ENCODE data around the gene LAMA2. TPM values are rescaled to one million over a fixed set of nuclear protein-coding genes. Genes with fewer than 3 reads are reported as not detected.

Gene LAMA2
- total and polyA plus RNA-seq, 8 donors = 3.4 to 110 (median 31.6) TPM

DNA sequence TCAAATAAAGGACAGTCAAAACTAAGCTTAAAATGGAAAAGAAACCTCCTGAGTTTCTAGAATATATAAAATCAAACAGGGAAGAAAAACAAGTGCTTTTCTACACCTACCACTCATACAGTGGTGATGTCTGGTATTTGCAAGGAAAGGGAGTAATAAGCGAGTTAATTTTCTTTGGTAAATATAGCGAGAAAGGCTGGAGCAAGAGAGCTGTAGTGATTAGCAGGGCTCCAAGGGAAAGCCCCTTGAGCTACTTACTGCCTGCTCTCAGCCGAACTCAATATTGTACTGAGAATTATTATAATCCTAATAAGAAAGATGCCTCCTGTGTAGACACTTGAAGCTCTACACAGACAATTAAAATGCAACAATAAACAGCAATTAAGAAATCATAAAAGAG lies 296.3 kb downstream of the LAMA2 start:
- no peaks in the 10 kb centered on the region for H3K36me3 ChIP-seq
- no peak for TF ChIP-seq EP300 (IDR thresholded peaks at IDR 0.05)
- TF ChIP-seq, protein P1, sequence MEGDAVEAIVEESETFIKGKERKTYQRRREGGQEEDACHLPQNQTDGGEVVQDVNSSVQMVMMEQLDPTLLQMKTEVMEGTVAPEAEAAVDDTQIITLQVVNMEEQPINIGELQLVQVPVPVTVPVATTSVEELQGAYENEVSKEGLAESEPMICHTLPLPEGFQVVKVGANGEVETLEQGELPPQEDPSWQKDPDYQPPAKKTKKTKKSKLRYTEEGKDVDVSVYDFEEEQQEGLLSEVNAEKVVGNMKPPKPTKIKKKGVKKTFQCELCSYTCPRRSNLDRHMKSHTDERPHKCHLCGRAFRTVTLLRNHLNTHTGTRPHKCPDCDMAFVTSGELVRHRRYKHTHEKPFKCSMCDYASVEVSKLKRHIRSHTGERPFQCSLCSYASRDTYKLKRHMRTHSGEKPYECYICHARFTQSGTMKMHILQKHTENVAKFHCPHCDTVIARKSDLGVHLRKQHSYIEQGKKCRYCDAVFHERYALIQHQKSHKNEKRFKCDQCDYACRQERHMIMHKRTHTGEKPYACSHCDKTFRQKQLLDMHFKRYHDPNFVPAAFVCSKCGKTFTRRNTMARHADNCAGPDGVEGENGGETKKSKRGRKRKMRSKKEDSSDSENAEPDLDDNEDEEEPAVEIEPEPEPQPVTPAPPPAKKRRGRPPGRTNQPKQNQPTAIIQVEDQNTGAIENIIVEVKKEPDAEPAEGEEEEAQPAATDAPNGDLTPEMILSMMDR (IDR thresholded peaks at IDR 0.05) = no peak
- TF ChIP-seq POLR2A (IDR thresholded peaks at IDR 0.05) = no peak
- no peak for TF ChIP-seq POLR2AphosphoS5 (IDR thresholded peaks at IDR 0.05)
- intact Hi-C loops (cut with DNase I; ENCODE audit: low total_unique reads) = no loop called here
- no peak for DNase-seq
- H3K27me3 ChIP-seq = no peaks in the 10 kb centered on the region
- 71 to 87% (median 80%) methylated on average over 3 of the region's 3 CpGs for WGBS, 5 donors
- H3K4me3 ChIP-seq = no peak overlapping the region
- no peaks in the 10 kb centered on the region for H3K9me3 ChIP-seq
- H3K4me1 ChIP-seq = no peaks in the 10 kb centered on the region
- no peak overlapping the region for H3K27ac ChIP-seq

- Histone ChIP-seq H3K9me3 (no peaks in the 10 kb centered on the region), H3K4me3 (no peak overlapping the region), H3K27ac (no peak overlapping the region), H3K36me3 (no peaks in the 10 kb centered on the region), H3K4me1 (no peaks in the 10 kb centered on the region), H3K27me3 (no peaks in the 10 kb centered on the region)
- TF ChIP-seq, protein P1 (IDR thresholded peaks at IDR 0.05) = no peak
- TF ChIP-seq POLR2A (IDR thresholded peaks at IDR 0.05) (no peak), EP300 (IDR thresholded peaks at IDR 0.05) (no peak), POLR2AphosphoS5 (IDR thresholded peaks at IDR 0.05) (no peak)
- DNase-seq = no peak
- WGBS, 5 donors = 64 to 77% (median 69%) methylated on average over 2 of the region's 2 CpGs
- intact Hi-C loops (cut with DNase I; ENCODE audit: low total_unique reads) = no loop called here
These were observed 298.1 kb downstream of the LAMA2 start for GRCh38 chr6:129181001-129181400.

- Histone ChIP-seq H3K27ac (no peak overlapping the region), H3K27me3 (no peaks in the 10 kb centered on the region), H3K4me3 (no peak overlapping the region), H3K4me1 (no peaks in the 10 kb centered on the region), H3K36me3 (no peaks in the 10 kb centered on the region), H3K9me3 (no peaks in the 10 kb centered on the region)
- no peak for DNase-seq
- intact Hi-C loops (cut with DNase I; ENCODE audit: low total_unique reads) = no loop called here
- WGBS, 5 donors = 76 to 83% (median 81%) methylated on average over 1 of the region's 1 CpG
- TF ChIP-seq EP300 (IDR thresholded peaks at IDR 0.05) (no peak), POLR2A (IDR thresholded peaks at IDR 0.05) (no peak), POLR2AphosphoS5 (IDR thresholded peaks at IDR 0.05) (no peak)
- TF ChIP-seq, protein P1 (IDR thresholded peaks at IDR 0.05) = no peak
These were observed 300.3 kb downstream of the LAMA2 start for GRCh38 chr6:129183187-129183591.

- 77 to 84% (median 82%) methylated on average over 3 of the region's 3 CpGs for WGBS, 5 donors
- no peak for DNase-seq
- Histone ChIP-seq H3K4me3 (no peak overlapping the region), H3K36me3 (no peaks in the 10 kb centered on the region), H3K9me3 (no peaks in the 10 kb centered on the region), H3K4me1 (no peaks in the 10 kb centered on the region), H3K27ac (no peak overlapping the region), H3K27me3 (no peaks in the 10 kb centered on the region)
- TF ChIP-seq POLR2A (IDR thresholded peaks at IDR 0.05) (no peak), POLR2AphosphoS5 (IDR thresholded peaks at IDR 0.05) (no peak), EP300 (IDR thresholded peaks at IDR 0.05) (no peak)
- TF ChIP-seq, protein P1 (IDR thresholded peaks at IDR 0.05) = no peak
- intact Hi-C loops (cut with DNase I; ENCODE audit: low total_unique reads) = no loop called here
These were observed 300.9 kb downstream of the LAMA2 start for GRCh38 chr6:129183681-129184301.

Measured in stomach (tissue), 9 donors.